Measurements from ENCODE around the gene LCLAT1.

DNA sequence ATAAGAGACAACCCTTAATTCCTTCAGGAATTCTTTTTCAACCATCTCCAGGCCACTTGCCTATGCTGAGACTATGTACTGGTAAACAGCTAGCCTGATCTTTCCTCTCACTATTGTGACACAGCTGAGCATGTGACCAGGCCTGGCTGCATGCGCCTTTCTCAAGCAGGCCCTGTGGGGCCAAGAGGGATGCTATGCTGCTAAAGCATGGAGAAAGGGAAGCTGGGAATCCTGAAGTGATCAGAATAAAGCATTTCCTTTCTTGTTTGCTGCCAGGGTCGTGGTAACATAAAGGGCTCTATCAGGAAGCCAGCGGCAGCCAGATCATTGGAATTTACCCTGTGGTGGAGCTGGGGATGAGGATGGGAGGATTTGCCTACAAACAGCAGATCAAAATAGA, 29.8 kb upstream of the LCLAT1 start:
- TF ChIP-seq ZNF48 (tag by site-specific recombination; IDR thresholded peaks at IDR 0.05) = no peak
- TF ChIP-seq ZNF274 (IDR thresholded peaks at IDR 0.05; ENCODE audit: low read length) = no peak
- no peak for TF ChIP-seq ZNF274 (tag by site-specific recombination; IDR thresholded peaks at IDR 0.05; ENCODE audit: borderline replicate concordance)

Data from HEK293 (cell line).